NCI-H69 (cell line): ENCODE results near the gene MICALL2.
"Not testable (repeated sequence)": the region's sequence is repeated elsewhere in the genome, so short reads cannot be mapped to it uniquely, and the experiment has no call there.

Source experiments
- DNase-seq: peaks from one replicate; lab custom pipeline; 2025; lab: John Stamatoyannopoulos, UW

Gene MICALL2

DNA sequence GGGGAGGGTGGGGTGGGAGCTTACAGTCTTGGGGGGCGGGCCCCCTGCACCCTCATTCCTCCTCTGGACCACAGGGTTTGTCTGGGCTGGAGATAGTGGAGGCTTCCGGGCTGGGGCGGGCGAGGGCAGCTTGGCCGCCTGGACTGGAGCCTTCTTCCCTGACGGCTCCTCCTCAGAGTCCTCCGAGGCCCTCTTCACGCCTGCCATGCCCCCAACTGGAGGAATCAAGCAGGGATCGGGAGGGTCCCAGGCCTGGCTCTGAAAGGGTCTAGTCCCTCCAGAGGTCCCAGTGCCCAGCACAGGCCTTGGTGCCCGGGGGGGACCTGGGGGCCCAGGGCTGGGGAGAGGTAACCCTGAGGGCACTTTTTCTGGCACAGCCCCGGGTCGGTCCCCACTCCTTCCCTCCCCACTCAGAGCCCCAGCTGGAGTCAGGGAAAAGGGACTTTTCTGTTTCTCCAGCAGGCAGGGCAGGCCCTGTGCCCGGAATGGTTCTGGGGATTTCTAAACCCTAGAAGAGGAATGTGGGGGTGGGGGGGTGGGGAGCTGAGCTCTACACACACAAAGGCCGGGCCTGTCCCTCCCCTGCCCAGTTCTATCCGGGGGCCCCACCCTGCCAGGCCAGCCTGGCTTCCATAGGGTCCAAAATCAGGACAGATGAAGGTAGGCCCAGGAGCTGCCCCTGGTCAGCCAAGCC, 11.6 kb downstream of the MICALL2 start:
- DNase-seq: no peak

DNA sequence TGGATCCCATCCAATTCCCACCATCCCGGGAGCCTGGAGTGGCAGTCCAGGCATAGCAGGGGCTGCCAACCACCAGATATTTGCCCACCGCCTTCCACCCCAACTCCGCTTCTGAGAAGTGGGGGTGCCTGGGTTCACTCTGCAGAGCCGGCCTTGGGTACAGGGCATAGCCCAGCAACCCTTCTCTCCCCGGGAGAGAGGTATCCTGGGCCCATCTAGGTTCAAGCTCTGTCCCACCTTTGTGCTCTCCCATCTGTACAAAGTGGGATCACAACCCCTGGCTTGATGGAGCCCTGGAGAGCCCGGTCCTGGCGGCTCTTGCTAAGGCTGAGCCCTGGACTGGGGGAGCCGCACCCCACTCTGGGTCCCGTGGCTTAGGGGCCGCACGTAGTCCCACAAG, 12.2 kb downstream of the MICALL2 start:
- no peak for DNase-seq

DNA sequence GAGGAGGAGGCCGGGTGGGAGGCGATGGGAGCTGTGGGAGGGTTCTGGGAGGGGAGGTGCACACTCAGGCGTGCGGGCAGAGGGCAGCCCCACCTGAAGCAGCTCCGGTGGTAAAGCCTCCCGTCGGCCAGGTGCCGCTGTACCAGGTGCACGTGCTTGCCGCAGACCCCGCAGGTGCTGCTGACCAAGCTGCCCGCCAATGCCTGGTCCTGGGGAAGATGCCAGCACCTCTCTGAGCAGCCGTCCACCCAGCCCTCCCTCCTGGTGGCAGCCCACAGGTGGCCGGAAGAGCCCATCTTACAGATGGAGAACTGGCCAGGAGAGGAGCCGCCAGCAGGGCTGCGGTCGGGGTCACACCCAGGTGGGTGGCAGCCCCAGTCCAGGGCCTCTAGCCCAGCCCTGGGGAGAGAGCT, 12.6 kb downstream of the MICALL2 start:
- DNase-seq: peak; percentile 74

DNA sequence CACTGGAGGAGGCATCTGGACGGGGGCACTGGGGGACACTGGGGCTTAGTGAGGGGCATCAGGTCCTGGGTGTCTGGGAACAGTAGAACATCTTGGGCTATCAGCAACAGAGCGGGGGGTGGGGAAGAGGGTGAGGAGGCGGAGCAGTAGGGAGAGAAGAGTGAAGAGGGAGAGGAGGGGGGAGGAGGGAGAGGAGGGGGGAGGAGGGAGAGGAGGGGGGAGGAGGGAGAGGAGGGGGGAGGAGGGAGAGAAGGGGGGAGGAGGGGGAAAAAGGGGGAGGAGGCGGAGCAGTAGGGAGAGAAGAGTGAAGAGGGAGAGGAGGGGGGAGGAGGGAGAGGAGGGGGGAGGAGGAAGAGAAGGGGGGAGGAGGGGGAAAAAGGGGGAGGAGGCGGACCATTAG, 13.2 kb downstream of the MICALL2 start:
- peak; percentile 85 for DNase-seq

DNA sequence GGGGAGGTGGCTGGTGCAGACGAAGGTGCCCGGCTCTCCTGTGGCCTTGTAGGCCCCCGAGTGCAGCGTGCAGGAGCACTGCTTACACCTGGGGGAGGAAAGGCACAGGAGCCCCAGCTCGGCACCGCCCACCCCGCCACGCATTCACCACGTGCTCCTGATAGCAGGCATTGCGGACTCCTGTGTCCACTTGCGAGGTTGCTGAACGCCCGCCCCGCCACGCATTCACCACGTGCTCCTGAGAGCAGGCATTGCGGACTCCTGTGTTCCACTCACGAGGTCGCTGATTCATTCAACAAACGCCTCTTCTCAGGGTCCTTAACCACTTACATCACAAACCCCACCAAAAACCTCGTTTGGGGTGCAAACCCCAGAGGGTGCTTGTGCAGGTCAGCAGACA, 13.9 kb downstream of the MICALL2 start:
- no peak for DNase-seq

DNA sequence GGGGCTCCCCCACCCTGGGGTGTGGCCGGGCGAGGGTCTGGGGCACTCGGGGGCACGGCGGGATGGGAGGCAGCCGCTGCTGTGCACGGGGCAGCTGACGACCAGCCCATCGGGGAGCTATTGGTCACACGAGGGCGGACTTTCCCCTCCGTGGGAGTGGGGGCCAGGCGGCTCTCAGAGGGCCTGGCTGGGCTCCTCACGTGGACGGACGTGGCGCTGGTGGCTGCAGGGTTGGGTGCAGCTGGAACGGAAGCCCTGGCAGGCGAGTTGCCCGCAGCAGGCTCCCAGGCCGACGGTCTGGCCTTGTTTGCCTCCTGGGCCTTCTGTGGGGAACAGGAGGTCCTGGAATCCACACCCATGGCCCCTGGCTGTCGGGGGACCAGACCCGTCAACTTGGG, 14.3 kb downstream of the MICALL2 start:
- DNase-seq: no peak

DNA sequence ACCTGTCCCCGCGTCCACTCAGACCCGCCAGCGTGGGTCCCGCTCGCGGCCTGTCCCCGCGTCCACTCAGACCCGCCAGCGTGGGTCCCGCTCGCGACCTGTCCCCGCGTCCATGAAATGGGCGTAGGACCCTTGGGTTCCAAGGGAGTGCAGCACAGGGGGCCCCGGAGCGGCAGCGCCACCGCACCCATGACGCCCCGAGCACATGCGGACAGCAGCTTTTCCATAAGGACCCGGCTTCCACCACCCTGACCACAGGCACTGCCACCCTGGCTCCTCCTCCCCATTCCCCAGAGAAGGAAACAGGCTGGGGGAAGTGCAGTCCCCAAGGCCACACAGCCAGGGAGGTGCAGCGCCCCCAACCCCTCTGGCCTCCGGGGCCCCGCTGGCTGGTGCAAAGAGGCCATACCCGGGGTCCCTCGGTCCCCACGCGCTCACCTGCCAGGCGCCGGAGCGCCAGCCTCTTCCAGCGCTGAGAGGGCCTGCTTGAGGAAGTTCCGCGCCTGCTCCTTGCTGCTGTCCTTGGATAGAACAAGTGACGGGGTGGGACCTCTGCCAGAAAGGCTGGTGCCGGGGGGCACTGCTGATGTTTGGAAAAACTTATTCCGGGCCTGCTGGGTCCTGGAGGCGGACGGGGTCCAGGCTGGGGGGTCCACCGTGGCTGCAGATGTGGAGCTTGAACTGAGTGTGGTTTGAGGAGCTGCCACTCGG, 14.9 kb downstream of the MICALL2 start:
- no peak for DNase-seq

DNA sequence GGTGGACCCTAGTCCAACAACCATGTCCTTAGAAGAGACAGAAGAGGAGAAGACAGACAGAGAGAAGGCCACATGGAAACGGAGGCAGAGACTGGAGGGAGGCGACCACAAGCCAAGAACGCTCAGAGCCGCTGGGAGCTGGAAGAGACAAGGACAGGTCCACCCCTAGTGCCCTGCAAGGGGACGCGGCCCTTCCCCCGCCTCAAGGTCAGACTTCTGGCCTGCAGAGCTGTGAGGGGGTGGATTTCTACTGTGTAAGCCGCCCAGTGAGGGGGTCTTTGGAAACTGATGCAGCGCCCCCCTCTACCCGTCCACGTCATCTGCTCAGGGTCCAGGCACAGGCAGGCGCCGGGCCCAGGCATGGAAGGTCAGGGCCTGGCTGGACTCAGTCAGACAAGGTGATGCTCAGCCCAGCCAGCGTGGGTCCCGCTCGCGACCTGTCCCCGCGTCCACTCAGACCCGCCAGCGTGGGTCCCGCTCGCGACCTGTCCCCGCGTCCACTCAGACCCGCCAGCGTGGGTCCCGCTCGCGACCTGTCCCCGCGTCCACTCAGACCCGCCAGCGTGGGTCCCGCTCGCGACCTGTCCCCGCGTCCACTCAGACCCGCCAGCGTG, 15.6 kb downstream of the MICALL2 start:
- DNase-seq: not testable (repeated sequence)

DNA sequence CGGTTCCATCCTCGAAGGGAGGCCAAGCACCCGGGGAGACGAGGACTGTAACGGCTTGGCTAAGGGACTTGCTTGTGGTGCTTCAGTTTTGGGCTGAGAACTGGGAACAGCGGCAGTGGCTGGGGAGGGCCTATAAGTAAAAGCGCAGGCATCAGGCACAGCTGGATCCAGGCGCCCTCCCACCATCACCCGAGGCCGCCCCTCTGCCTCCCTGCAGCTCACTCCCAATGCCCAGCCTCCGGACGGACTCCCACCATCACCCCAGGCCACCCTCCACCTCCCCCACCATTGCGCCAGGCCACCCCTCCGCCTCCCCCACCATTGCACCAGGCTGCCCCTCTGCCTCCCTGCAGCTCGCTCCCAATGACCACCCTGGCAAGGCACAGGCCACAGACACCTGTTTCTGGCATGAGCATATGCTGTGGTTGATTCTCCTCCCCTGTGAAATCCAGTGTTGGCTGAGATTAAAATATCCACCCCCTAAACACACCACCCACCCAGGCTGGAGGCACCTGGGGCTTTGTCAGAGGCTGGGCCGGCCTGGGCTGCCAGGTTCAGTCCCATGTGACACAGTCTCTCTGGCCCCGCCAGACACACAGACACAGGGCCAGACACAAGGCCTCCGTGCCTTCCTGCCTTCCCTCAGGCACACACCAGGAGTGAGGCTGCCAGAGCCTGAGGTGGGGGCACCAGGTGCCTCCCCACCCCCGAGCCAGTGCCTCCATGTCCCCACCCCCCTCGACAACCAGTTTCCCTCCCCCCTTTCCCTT, 16.7 kb downstream of the MICALL2 start:
- no peak for DNase-seq

DNA sequence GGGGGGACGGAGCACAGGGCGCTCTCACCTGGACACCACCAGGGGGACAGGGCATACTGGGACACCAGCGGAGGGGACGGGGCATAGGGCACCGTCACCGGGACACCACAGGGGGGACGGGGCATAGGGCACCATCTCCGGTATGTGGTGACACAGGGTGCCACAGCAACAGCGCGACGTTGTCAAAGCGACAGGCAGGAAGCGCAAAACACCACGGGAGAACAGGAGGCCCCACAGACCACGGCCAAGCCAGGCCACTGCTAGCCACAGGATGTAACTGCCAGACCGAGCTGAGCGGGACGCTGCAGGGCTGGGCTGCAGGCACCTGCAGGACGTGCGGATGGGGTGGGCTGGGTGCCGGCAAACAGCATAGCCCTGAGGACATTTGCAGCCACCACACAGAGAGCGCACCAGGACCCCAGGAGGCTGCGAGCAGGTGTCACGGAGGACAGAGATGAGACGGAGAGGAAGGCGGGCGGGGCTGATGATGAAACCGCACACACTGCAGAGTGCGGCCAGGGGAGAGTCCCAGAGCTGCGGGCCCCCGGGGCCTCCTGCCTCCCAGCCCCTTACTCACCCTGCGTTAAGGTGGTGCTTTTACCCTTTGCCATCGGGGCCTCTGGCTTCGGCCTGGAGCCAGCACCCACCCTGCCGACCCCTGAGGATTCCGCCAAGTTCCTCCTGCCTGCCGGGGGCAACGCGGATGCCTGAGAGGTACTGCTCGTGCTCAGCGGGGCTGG, 17.5 kb downstream of the MICALL2 start:
- no peak for DNase-seq

DNA sequence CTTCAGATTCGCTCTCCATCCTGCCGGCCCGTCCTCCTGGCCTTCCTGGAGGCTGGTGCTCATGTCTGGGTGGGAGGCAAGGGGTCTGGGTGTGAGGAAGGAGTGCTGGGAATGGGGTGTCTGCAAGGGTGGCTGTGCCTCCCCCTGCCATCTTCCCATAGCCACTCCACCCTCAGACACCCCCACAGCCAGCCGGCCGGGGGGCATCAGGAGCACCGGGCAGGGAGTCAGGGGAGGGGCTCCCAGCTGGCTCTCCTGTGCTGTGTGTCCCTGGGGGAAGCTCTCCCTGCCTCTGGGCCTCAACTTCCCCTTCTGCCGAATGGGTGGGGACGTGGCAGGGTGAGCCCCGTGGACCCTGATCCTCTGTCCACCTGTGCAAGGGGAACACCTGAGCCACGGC, 18.6 kb downstream of the MICALL2 start:
- DNase-seq: no peak

DNA sequence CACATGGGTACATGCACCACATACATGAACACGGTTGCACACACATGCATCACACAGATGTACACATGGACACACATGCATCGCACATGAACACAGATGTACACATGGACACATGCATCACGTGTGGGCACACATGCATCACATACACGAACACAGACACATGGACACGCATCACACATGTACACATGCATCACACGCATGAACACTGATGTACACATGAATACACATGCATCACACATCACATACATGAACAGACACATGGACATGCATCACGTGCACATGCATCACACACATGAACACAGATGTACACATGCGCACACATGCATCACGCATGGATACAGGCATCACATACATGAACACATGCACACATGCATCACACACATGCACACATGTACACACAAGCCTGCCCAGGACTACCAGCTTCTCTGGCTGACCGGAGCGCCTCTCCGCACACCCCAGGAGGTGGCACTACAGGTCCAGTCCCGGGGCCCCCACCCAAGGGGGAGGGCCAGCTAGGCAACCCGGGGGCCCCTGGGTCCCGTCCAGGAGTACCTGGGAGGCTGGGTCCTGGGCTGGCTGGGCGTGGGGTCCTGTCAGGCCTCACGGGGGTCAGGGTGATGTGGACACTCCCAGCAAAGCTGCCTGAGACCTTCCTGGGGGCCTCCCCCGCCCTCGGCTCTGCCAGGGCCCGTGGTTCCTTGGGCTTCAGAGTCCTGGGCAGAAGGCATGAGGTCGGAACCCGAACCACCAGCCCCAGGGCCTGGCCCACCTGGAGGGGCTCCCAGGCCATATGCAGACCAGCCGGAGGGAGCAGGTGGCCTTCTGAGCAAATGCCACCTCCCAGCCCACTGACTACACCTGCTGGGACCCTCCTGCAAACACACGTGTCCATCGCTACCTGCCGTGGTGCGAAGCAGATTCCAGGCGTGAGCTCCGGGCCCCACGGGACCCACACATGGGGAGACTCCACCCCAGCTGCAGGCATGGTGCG, 19.6 kb downstream of the MICALL2 start:
- DNase-seq: no peak

DNA sequence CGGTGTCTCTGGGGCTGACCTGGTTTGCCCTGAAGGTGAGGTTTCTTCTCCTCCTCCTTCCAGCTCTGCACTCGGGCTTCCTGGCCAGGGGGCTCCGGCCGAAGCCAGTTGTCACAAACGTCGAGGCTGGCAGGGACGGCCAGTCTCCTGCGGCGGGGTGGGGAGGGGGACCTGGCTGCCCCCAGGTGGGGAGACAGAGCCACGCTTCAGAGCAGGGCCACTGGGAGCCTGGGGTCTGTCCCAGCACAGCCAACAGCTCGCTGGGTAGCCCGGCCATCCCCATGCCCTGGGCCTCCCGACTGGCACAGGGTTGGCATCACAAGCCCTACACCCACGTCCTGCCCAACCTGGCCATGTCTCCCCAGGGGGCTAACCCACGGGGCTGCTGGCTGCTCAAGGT, 20.4 kb downstream of the MICALL2 start:
- no peak for DNase-seq

DNA sequence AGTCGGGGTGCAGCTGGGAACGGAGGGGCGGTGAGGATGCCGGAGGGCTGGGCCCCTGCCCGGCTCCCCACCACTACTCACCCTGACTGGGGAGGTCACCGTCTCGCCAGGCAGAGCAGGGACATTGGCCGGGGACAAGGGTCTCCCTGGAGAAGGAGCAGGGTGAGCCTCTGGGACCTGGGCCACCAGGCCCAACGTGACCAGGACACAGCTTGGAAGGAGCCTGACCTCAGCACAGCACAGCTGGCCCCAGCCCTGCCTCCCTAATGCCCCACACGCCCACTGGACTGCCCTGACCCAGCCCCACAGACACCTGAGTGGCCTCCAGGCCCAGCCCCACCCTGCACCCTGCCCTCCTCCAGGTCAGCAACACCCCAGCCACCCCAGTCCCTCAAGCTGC, 21.1 kb downstream of the MICALL2 start:
- DNase-seq: no peak

DNA sequence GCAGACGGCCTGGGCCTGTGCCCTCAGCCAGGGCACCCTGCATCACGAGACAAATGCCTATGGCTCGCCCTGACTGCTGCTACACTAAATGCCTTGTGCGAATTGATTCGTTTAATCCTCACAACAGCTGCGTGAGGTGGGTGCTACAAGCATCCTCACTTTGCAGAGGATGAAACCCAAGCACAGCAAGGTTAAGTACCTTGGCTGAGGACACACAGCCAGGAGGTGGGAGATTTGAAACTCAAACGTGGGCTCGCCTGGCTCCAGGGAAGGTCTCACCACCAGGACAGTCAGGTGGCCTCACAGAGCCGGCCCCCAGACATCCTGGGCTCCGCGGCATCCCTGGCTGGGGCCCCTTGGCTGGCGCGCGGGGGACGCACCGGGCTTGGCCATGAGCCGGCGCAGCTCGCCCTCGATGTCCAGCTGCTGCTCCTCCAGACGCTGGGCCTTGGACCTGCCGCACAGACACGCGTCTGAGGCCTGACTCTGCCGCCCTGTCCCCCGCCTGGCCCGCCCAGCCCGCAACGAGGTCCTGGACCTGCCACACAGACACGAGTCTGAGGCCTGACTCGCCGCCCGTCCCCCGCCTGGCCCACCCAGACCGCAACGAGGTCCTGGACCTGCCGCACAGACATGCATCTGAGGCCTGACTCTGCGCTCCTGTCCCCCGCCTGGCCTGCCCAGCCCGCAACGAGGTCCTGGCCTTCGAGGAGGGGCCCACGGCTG, 22.0 kb downstream of the MICALL2 start:
- no peak for DNase-seq

DNA sequence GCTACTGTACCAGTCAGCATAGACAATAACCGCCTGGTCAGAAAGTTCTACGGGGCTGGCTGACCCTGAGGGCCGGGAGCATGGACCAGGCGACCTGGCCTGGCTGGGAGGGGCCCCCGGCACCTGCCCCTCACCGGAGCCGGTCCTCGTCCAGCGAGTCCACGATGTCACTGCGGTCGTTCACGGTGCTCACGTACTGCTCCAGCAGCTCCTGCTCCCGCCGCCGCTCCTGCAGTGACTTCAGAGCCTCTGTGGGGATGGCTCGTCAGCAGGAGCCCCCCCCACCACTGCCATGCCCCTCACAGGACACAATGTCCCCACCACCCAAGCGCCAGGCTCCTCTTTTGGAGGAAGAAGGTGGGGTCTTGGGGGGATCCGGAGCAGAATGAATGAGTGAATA, 22.7 kb downstream of the MICALL2 start:
- no peak for DNase-seq

DNA sequence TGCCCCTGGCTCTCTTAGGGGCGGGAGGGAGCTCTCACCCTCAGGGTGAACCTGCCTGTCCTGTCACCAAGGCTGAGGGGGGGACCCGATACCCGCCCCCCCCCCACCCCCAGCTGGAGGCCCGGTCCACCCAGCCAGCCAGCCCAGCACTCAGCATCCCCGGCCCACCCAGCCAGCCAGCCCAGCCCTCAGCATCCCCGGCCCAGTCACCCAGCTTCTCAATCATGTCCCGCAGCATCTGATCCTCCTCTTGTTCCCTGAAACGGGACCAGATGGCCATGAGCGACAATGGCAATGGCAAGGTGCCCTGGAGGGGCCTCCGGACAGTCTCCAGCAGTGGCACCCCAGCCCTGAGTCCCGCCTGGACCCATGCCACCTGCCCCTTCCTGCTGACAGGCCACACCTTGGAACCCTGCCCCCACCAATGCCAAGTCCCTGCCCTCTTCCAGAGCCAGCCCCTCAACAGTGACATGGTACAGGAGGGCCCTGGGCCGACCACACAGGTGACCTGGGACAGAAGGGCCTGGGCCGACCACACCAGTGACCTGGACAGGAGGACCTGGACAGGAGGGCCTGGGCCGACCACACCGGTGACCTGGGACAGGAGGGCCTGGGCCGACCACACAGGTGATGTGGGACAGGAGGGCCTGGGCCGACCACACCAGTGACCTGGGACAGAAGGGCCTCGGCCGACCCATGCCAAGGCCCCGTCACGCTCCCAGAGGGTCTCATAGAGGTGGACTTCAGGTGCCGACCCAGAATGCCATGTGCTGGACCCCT, 24.2 kb downstream of the MICALL2 start:
- DNase-seq: no peak

DNA sequence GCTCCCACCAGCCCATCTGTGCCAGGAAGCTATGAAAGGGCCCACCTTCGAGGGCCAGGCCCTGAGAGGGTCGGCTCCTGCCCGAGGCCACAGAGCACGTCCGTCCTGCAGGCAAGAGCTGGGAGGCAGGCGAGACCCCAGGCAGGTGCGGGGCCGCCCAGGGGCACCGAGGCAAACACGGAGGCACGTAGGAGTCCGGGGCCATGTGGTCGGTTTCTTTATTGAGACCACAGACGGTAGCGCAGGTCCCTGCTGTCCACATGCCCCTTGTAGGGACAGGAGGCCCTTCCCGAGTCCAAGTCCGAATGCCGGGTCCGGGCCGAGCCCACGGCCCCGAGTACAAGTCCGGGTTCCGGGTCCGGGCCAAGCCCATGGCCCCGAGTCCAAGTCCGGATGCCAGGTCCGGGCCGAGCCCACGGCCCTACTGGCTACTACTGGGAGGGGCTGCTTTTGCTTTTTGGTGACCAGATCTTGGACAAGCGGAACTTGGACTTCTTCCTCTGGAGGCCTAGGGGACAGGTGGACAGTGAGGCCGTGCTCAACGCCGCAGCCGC, 25.0 kb downstream of the MICALL2 start:
- DNase-seq: no peak
